Fibroblast of the aortic adventitia (primary cell): ENCODE measurements around the gene CYP26C1. TPM values are rescaled to one million over a fixed set of nuclear protein-coding genes. Genes with fewer than 3 reads are reported as not detected.

Experiments used
- DNase-seq: peaks from one replicate; pipeline ENCODE4 v3.0.0-alpha.2; 2010; ENCODE audit warnings: low read depth
- H3K4me3 ChIP-seq: 2 replicates; pipeline ENCODE4 v1.5.1; 2011; ENCODE audit warnings: low read depth, mild to moderate bottlenecking, control low read depth, low read length, moderate library complexity
- total RNA-seq: library from RNA; depleted of rRNA; stranded (reverse); fragments of >200 nt; gene quantifications from 2 replicates; pipeline ENCODE4 v1.2.3, GENCODE V29; 2012; ENCODE audit warnings: low replicate concordance
- TF ChIP-seq, protein P1 (sequence below): IDR thresholded peaks from 2 replicates; pipeline ENCODE4 v1.5.1; 2011; ENCODE audit warnings: mild to moderate bottlenecking, low read length, control low read depth, inconsistent platforms; ENCODE audit not compliant: insufficient read depth

Gene CYP26C1
- total RNA-seq, 1 donor = 0.09 TPM

DNA sequence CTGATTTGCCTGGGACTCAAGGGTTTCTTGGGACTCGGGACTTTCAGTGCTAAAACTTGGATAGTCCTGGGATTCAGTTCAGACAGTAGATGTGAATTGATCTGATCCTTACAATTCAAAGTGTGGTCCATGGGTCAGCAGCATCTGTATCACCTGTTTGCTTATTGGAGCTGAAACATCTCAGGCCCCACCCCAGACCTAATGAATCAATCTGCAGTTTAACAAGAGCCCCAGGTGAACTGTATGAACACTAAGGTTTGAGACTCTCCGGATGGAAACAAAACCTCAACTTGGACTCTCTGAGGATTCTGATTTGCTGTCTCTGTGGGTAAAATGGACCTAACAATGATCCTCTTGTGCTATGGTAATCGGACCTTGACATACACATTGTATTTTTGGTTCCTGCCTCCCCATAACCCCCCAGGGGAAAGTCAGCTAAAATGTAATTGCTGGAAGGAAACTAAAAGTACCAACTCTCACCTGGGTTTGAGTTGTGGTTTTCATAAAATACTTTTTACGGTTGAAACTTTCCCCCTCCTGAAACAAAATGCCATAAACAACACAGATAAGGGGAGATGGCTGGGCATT is 24.8 kb downstream of the CYP26C1 start:
- TF ChIP-seq, protein P1, sequence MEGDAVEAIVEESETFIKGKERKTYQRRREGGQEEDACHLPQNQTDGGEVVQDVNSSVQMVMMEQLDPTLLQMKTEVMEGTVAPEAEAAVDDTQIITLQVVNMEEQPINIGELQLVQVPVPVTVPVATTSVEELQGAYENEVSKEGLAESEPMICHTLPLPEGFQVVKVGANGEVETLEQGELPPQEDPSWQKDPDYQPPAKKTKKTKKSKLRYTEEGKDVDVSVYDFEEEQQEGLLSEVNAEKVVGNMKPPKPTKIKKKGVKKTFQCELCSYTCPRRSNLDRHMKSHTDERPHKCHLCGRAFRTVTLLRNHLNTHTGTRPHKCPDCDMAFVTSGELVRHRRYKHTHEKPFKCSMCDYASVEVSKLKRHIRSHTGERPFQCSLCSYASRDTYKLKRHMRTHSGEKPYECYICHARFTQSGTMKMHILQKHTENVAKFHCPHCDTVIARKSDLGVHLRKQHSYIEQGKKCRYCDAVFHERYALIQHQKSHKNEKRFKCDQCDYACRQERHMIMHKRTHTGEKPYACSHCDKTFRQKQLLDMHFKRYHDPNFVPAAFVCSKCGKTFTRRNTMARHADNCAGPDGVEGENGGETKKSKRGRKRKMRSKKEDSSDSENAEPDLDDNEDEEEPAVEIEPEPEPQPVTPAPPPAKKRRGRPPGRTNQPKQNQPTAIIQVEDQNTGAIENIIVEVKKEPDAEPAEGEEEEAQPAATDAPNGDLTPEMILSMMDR = no peak
- no peak overlapping the region for H3K4me3 ChIP-seq
- no peak for DNase-seq

DNA sequence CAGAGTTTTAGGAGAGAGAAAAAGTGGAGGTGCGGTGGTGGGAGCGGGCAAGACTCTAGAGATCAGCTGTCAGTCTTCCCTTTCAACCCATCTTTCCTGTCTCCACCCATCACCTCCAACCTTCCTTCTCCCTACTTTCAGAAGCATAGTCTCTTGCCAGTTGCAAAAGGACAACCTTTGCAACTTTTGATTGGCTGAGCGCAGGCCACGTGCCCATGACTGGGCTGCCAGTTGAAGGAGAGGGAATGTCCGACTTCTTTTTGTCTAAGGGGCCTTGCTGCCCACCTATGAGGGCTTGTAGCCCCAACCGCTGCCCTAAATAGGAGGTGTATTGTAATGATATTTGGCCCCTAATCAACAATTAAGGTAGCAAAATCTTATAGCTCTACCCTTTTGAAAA is 25.7 kb downstream of the CYP26C1 start:
- TF ChIP-seq, protein P1 = no peak
- H3K4me3 ChIP-seq = no peak overlapping the region
- no peak for DNase-seq

DNA sequence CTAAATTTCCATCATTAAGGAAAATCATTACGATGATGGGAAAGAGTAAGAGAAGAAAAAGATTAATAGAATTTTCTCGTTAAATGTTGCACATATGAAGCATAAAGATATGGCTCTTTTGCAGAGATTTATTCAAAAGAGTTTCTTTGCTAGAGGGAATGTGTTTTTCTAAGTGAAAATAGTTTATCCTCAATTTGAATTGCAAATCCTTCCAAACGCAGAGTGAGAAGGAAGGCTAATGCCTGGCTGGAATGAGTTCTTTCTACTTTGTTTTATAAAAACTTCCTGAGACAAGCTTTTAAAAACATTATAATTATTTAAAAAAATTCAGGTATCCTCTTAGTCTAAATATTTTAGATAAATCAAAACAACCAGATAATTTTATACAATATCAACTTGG is 27.2 kb downstream of the CYP26C1 start:
- TF ChIP-seq, protein P1 = no peak
- DNase-seq = no peak
- no peak overlapping the region for H3K4me3 ChIP-seq

DNA sequence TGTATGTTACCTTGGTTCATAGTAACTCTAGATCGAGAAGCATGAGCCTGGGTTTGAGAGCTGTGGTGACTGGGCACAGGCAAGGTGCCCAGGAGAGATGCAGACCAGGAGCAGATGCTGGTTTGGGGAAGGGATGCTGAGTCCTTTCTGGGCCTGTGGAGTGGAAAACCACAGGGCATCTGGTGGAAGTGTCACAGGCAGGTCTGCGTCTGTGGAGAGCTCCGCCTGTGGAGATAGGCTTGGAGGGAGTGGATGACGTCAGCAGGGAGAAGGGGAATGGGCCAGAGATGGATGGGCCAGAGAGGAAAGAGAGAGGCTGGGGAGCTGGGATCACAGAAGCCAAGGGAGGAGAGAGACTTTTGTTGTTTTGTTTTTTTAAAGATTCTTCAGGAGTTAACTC is 27.9 kb downstream of the CYP26C1 start:
- H3K4me3 ChIP-seq = no peak overlapping the region
- DNase-seq = no peak
- TF ChIP-seq, protein P1 = no peak

DNA sequence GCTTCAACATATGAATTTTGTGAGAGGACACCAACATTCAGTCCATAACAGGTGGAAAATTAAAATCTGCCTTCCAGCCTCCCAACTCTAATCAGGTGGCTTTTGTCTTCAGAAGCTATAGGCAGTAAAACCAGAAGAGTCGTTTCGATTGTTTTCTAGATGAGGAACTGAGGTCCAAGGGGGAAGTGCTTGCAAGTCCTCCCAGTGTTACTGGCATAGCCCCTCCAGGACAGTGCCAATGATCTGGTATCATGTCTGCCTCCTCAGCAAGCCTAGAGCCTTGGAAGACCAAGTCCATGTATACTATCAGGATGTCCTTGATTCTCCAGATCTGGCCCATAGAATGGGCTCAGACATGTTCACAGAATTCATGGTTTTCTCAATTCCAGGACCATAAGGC is 30.0 kb downstream of the CYP26C1 start:
- TF ChIP-seq, protein P1 = no peak
- no peak overlapping the region for H3K4me3 ChIP-seq
- DNase-seq = no peak

DNA sequence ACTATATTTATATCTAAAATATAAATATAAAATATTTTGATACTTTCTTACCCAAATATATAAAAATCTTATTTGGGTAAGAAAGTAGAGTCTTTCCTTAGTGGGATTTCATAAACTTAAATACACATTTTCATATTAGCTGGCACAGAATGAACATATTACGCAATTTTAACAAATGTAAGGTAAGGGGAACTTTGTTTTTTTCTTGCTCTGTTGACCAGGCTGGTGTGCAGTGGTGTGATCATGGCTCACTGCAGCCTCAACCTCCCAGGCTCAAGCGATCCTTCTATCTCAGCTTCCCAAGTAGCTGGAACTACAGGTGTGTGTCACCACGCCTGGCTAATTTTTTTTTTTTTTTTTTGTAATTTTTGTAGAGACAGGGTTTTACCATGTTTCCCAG is 31.4 kb downstream of the CYP26C1 start:
- H3K4me3 ChIP-seq = no peak overlapping the region
- DNase-seq = no peak
- TF ChIP-seq, protein P1 = no peak

DNA sequence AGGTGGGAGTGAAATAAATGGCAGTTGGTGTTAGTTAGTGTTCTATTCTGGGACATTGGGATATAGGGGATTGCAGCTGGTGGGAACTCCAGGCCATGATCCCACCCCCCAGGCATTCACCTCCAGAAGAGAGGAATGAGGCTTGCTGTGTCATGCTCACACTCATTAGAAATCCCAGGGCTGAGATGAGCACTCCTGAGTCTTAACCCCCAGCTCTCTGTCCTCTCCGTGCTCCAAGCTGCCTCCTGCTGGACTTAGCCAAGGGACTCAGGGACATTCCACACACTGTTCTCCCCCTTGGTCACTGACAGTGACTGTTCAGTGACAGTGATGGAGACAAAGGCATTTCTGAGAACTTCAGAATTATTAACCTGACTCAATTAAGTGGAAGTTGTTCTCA is 34.6 kb downstream of the CYP26C1 start:
- no peak overlapping the region for H3K4me3 ChIP-seq
- TF ChIP-seq, protein P1 = no peak
- DNase-seq = no peak
